Raji (cell line): ENCODE results near the gene ARHGEF18.

ENCODE experiments used
- POLR2A ChIP-seq: IDR thresholded peaks from 2 replicates; pipeline ENCODE4 v1.6.1; 2011; ENCODE audit warnings: low read depth, low read length, control low read depth; ENCODE audit not compliant: insufficient read depth

The ARHGEF18 gene

DNA sequence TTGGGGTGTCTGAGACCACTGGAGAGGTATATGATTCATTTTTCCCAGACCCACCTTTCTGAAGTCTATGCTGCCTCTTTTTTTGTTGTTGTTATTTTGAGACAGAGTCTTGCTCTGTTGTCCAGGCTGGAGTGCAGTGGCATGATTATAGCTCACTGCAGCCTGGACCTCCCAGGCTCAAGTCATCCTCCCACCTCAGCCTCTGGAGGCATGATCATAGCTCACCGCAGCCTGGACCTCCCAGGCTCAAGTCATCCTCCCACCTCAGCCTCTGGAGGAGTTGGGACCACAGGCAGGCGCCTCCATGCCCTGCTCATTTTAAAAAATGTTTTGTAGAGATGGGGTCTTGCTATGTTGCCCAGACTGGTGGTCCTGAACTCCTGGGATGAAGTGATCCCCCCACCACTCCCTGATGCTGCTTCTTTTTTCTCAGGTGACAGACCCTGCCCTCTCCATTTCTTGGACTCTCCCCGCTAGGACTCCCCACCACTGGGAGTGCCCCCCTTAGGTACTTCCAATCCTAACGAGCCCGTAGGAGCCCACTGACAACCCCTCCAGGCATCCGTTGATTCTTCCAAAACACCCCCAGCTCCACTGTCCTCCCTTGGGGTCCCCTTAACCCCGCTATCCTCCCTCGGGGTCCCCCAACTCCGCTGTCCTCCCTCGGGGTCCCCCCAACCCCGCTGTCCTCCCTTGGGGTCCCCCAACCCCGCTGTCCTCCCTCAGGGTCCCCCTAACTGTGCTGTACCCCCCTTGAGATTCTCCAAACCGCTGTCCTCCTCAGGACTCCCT lies 45.4 kb downstream of the ARHGEF18 start:
- no peak for TF ChIP-seq POLR2A

DNA sequence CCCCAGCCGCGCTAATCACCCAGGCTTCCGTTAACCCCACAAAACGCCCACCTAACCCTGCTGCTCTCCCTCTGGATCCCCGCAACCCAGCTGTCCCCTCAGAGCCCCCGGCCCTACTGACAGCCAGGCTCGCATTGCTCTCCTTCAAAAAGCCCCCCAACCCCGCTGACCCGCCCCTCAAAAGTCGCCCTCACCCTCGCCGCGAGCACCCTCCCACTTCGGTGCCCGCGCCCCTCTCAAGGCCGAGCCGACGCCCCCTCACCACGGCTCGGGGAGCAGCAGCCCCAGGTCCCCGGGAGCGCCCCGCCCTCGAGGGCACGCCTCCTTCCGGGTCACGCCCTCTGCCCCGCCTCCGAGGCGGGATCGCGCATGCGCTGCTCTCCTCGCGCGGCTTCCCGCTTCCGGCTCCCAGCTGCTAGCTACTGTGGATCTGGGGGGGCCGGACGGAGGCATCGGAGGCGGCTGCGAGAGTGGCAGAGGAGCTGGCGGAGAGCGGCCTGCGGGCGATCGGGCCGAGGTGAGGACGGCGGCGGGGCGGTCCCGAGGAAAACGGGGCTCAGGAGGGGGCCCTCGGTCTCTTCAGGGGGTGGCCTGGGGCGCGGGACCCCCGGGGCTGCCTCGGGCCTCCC lies 46.1 kb downstream of the ARHGEF18 start:
- TF ChIP-seq POLR2A: no peak

DNA sequence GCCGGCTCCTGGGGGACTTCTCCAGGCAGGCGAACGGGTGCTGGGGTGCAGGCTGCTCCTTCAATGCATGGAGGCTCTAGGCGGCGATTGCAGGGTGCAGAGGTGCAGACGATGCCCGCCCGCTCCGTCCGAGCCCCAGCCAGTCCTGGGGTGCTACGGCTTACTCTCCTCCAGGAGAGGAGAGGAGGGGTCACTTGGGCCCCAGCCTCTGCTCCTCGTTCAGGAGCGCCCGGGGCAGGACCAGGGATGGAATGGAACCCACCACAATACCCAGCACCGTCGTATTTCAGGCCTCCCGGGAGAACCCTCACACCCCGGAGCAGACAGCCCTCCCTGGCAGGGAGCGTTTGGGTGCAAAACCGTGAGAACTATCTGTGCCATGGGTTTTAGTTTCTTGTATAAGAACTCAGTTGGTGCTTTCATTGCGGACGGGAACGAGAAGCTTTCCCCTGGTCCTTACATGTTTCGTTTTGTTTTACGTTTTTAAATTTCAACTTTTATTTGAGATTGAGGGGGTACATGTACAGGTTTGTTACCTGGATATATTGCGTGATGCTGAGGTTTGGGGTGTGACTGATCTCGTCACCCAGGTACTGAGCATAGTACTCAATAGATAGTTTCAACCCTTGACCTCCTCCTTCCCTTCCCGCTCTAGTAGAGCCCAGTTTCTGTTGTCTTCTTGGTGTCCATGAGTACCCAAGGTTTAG lies 46.8 kb downstream of the ARHGEF18 start:
- no peak for TF ChIP-seq POLR2A

DNA sequence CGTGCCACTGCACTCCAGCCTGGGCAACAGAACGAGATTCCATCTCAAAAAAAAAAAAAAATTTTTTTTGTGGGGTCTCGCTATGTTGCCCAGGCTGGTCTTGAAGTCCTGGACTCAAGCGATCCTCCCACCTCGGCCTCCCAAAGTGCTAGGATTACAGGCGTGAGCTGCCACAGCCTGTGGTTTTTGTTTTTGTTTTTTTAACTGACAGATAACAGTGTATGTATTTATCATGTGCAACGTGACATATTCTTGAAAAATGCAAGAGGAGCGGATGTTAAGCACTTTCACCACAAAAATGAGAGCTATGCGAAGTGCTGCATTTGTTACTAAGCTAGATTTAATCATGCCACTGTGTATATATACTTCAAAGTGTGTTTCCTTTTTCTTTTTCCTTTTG lies 49.0 kb downstream of the ARHGEF18 start:
- TF ChIP-seq POLR2A: no peak
